Measurements from ENCODE around the gene MED25. TPM values are rescaled to one million over a fixed set of nuclear protein-coding genes. Genes with fewer than 3 reads are reported as not detected.

The MED25 gene
- total and polyA plus RNA-seq, 2 experiments from 2014 or later: 45.6 to 58.6 TPM

DNA sequence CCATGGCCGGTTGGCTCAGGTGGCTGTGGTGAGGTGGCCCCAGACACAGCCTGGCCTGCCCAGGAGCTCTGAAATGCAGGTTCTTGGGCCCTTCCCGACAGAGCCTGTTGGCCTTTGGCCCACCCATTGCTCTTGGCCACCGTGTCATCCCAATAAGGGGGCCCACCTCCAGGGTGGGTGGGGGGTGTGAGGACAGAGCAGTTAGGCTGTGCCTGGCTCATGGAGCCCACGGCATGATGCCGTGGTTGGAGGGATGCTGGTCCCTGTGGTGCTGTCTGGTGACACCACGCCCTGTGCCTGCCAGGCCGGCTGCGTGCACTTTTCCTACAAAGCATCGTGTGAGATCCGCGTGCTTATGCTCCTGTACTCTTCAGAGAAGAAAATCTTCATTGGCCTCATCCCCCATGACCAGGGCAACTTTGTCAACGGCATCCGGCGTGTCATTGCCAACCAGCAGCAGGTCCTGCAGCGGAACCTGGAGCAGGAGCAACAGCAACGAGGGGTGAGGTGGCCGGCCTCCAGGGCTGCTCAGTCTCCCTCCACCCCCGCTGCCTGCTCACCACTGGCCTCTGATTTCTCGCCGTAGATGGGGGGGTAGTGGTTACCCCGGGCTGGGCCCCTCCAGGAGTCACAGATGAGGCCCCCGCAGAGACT is 41.7 kb downstream of the MED25 start (continued):
- TF ChIP-seq, protein P1, sequence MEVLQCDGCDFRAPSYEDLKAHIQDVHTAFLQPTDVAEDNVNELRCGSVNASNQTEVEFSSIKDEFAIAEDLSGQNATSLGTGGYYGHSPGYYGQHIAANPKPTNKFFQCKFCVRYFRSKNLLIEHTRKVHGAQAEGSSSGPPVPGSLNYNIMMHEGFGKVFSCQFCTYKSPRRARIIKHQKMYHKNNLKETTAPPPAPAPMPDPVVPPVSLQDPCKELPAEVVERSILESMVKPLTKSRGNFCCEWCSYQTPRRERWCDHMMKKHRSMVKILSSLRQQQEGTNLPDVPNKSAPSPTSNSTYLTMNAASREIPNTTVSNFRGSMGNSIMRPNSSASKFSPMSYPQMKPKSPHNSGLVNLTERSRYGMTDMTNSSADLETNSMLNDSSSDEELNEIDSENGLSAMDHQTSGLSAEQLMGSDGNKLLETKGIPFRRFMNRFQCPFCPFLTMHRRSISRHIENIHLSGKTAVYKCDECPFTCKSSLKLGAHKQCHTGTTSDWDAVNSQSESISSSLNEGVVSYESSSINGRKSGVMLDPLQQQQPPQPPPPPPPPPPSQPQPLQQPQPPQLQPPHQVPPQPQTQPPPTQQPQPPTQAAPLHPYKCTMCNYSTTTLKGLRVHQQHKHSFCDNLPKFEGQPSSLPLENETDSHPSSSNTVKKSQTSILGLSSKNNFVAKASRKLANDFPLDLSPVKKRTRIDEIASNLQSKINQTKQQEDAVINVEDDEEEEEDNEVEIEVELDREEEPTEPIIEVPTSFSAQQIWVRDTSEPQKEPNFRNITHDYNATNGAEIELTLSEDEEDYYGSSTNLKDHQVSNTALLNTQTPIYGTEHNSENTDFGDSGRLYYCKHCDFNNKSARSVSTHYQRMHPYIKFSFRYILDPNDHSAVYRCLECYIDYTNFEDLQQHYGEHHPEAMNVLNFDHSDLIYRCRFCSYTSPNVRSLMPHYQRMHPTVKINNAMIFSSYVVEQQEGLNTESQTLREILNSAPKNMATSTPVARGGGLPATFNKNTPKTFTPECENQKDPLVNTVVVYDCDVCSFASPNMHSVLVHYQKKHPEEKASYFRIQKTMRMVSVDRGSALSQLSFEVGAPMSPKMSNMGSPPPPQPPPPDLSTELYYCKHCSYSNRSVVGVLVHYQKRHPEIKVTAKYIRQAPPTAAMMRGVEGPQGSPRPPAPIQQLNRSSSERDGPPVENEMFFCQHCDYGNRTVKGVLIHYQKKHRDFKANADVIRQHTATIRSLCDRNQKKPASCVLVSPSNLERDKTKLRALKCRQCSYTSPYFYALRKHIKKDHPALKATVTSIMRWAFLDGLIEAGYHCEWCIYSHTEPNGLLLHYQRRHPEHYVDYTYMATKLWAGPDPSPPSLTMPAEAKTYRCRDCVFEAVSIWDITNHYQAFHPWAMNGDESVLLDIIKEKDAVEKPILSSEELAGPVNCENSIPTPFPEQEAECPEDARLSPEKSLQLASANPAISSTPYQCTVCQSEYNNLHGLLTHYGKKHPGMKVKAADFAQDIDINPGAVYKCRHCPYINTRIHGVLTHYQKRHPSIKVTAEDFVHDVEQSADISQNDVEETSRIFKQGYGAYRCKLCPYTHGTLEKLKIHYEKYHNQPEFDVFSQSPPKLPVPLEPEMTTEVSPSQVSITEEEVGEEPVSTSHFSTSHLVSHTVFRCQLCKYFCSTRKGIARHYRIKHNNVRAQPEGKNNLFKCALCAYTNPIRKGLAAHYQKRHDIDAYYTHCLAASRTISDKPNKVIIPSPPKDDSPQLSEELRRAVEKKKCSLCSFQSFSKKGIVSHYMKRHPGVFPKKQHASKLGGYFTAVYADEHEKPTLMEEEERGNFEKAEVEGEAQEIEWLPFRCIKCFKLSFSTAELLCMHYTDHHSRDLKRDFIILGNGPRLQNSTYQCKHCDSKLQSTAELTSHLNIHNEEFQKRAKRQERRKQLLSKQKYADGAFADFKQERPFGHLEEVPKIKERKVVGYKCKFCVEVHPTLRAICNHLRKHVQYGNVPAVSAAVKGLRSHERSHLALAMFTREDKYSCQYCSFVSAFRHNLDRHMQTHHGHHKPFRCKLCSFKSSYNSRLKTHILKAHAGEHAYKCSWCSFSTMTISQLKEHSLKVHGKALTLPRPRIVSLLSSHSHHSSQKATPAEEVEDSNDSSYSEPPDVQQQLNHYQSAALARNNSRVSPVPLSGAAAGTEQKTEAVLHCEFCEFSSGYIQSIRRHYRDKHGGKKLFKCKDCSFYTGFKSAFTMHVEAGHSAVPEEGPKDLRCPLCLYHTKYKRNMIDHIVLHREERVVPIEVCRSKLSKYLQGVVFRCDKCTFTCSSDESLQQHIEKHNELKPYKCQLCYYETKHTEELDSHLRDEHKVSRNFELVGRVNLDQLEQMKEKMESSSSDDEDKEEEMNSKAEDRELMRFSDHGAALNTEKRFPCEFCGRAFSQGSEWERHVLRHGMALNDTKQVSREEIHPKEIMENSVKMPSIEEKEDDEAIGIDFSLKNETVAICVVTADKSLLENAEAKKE (CRISPR knock-in tag; IDR thresholded peaks at IDR 0.05): no peak
- no peak for TF ChIP-seq JUNB (IDR thresholded peaks at IDR 0.05; ENCODE audit: unreplicated experiment)
- TF ChIP-seq CREB1 (CRISPR knock-in tag; IDR thresholded peaks at IDR 0.05; ENCODE audit: low read depth): no peak
- 0 out of 2 replicates have a peak, but pooled peaks have one; percentile 51 for TF ChIP-seq POLR2AphosphoS5 (IDR thresholded peaks at IDR 0.05; ENCODE audit: low read depth)

DNA sequence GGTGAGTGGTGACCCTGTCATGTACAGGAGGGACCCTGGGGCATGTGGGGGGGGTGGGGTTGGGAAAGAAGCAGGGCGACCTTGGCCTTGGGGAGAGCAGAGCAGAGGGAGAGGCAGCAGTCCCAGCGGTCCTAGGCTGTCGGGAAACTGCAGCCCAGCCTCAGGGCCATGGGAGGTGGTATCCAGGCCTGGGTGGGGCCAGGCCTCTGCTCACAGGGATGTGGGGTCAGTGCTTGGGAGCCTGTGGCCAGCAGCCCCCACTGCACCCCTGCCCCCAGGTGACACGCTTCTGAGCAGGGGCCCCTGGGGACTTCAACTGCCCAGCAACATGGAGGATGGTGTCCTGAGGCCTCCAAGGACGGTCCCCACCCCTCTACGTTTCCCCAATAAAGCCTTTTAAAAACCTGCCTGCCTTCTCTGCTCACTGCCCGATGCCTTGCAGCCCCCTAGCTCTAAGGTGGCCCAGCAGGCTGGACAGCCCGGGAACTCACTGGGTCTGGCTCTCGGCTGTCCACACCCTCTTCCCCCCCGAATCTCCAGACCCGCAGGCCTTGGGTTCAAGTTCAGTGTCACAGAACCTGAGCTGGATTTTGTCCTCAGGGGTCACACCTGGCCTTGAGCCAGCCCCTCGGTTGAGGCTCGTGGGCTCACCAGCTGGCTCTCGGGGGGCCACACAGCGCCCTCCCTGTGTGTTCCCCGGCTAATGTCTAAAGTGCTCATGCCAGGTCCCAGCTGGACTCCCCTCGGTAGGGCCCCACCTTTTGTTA is 42.4 kb downstream of the MED25 start:
- H2AFZ ChIP-seq: no peak overlapping the region
- DNase-seq (ENCODE audit: low spot score): no peak
- H3K4me1 ChIP-seq (ENCODE audit: insufficient read depth): peaks cover 3% of the 10 kb centered on the region; the same call in 1 of the 2 replicates
- peaks cover 66% of the 10 kb centered on the region for H3F3A ChIP-seq (replicated peaks; ENCODE audit: low read depth)
- no peak overlapping the region for H3K4me3 ChIP-seq
- H3K27me3 ChIP-seq (ENCODE audit: insufficient read depth): no peaks in the 10 kb centered on the region
- H3K79me2 ChIP-seq (replicated peaks; ENCODE audit: insufficient read depth): peaks cover 12% of the 10 kb centered on the region
- Mint-ChIP-seq H3K27ac (no peak overlapping the region; the same call in 1 of the 2 replicates), H3K27me3 (ENCODE audit: insufficient read depth, low read depth, poor library complexity) (peaks cover 50% of the 10 kb centered on the region), H3K4me1 (peaks cover 23% of the 10 kb centered on the region), H3K4me3 (no peak overlapping the region), H3K36me3 (ENCODE audit: low read depth) (peaks cover 78% of the 10 kb centered on the region), H3K9me3 (peaks cover 6% of the 10 kb centered on the region; the same call in 2 of the 3 replicates)
- H3K9me2 ChIP-seq (ENCODE audit: insufficient read depth): no peaks in the 10 kb centered on the region
- no peak for ATAC-seq
- H3K36me3 ChIP-seq (ENCODE audit: insufficient read depth): peaks cover 15% of the 10 kb centered on the region
- peak overlapping the region; percentile 83 for H3K27ac ChIP-seq (ENCODE audit: low read depth)
- TF ChIP-seq POLR2AphosphoS5 (IDR thresholded peaks at IDR 0.05; ENCODE audit: low read depth) (peak; percentile 13), NANOG (IDR thresholded peaks at IDR 0.05; ENCODE audit: borderline replicate concordance) (no peak)
- no peak overlapping the region for H3K4me2 ChIP-seq
- peaks cover 21% of the 10 kb centered on the region for H4K20me1 ChIP-seq (replicated peaks; ENCODE audit: insufficient read depth)

All from GM23338 (cell line).